Epithelial cell of esophagus (primary cell): Measurements from ENCODE around the gene RALBP1.

Experiments used
- DNase-seq: peaks from one replicate; pipeline ENCODE4 v3.0.0; 2010; ENCODE audit warnings: low read depth
- H3K4me3 ChIP-seq: 2 replicates; pipeline ENCODE4 v1.5.1; 2011; ENCODE audit warnings: mild to moderate bottlenecking, low read length, control low read depth
- CTCF ChIP-seq: IDR thresholded peaks from 2 replicates; pipeline ENCODE4 v1.5.1; 2011; ENCODE audit warnings: low read depth, mild to moderate bottlenecking, low read length, control low read depth, inconsistent platforms; ENCODE audit not compliant: insufficient read depth; ENCODE audit errors: missing control alignments

Gene RALBP1

GRCh38 chr18:9433671-9434121 lies 41.6 kb upstream of the RALBP1 start:
- no peak for TF ChIP-seq CTCF
- DNase-seq: no peak
- no peak overlapping the region for H3K4me3 ChIP-seq

GRCh38 chr18:9434122-9434701 lies 41.1 kb upstream of the RALBP1 start:
- no peak for TF ChIP-seq CTCF
- H3K4me3 ChIP-seq: no peak overlapping the region
- DNase-seq: no peak

GRCh38 chr18:9435041-9435440 lies 40.3 kb upstream of the RALBP1 start:
- H3K4me3 ChIP-seq: no peak overlapping the region
- TF ChIP-seq CTCF: no peak
- no peak for DNase-seq

GRCh38 chr18:9436206-9436929 lies 38.9 kb upstream of the RALBP1 start:
- TF ChIP-seq CTCF: no peak
- H3K4me3 ChIP-seq: no peak overlapping the region
- DNase-seq: no peak

- no peak for DNase-seq
- no peak for TF ChIP-seq CTCF
- H3K4me3 ChIP-seq: no peak overlapping the region
These were observed 38.3 kb upstream of the RALBP1 start for GRCh38 chr18:9437021-9437437.

GRCh38 chr18:9437672-9438071 lies 37.6 kb upstream of the RALBP1 start:
- H3K4me3 ChIP-seq: no peak overlapping the region
- DNase-seq: no peak
- no peak for TF ChIP-seq CTCF

- TF ChIP-seq CTCF: no peak
- no peak for DNase-seq
- no peak overlapping the region for H3K4me3 ChIP-seq
These were observed 34.3 kb upstream of the RALBP1 start for GRCh38 chr18:9441061-9441460.
